Measurements from ENCODE around the gene MAP4K3. TPM values are rescaled to one million over a fixed set of nuclear protein-coding genes. Genes with fewer than 3 reads are reported as not detected.

The MAP4K3 gene
- total and polyA plus RNA-seq, 10 of the 15 experiments (the other 5 are each of a cell fraction or from before 2014, with no cell fraction given), result 0.04 to 0.95 (median 0.21) TPM; not detected in 1

DNA sequence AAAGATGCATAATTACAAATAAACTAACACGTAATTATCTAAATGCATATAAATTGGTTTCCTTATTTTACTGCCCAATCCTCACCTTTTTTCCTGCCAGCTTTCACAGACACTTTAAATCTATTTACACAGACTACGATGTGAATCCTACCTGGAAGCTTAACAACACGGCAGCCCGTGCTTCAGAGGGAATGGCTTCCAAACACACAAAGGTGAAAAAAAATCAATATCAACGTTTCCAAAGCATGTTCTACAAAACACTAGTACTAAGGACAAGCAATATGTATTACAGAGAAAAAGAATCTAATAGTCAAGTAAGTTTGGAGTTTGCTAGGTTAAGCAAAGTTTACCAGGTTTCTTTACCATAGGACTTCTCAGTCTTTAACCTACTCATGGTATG lies 4.4 kb downstream of the MAP4K3 start (continued):
- no peak for TF ChIP-seq ZBTB11 (CRISPR knock-in tag; IDR thresholded peaks at IDR 0.05)
- TF ChIP-seq BCL3 (IDR thresholded peaks at IDR 0.05; ENCODE audit: borderline replicate concordance, insufficient read depth, low read depth, low read length, poor library complexity, severe bottlenecking), result no peak
- TF ChIP-seq, protein P1, sequence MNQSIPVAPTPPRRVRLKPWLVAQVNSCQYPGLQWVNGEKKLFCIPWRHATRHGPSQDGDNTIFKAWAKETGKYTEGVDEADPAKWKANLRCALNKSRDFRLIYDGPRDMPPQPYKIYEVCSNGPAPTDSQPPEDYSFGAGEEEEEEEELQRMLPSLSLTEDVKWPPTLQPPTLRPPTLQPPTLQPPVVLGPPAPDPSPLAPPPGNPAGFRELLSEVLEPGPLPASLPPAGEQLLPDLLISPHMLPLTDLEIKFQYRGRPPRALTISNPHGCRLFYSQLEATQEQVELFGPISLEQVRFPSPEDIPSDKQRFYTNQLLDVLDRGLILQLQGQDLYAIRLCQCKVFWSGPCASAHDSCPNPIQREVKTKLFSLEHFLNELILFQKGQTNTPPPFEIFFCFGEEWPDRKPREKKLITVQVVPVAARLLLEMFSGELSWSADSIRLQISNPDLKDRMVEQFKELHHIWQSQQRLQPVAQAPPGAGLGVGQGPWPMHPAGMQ (IDR thresholded peaks at IDR 0.05; ENCODE audit: borderline replicate concordance), result no peak
- TF ChIP-seq CBX3 (IDR thresholded peaks at IDR 0.05; ENCODE audit: borderline replicate concordance, low read depth), result no peak
- TF ChIP-seq ZNF384 (IDR thresholded peaks at IDR 0.05; ENCODE audit: borderline replicate concordance, low read depth, low read length), result no peak
- TF ChIP-seq, protein P2, sequence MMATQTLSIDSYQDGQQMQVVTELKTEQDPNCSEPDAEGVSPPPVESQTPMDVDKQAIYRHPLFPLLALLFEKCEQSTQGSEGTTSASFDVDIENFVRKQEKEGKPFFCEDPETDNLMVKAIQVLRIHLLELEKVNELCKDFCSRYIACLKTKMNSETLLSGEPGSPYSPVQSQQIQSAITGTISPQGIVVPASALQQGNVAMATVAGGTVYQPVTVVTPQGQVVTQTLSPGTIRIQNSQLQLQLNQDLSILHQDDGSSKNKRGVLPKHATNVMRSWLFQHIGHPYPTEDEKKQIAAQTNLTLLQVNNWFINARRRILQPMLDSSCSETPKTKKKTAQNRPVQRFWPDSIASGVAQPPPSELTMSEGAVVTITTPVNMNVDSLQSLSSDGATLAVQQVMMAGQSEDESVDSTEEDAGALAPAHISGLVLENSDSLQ (IDR thresholded peaks at IDR 0.05), result no peak
- TF ChIP-seq E4F1 (IDR thresholded peaks at IDR 0.05; ENCODE audit: borderline replicate concordance, partially characterized antibody), result no peak
- TF ChIP-seq, protein P3, sequence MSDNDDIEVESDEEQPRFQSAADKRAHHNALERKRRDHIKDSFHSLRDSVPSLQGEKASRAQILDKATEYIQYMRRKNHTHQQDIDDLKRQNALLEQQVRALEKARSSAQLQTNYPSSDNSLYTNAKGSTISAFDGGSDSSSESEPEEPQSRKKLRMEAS (IDR thresholded peaks at IDR 0.05; ENCODE audit: low read depth, low read length), result no peak
- no peak for TF ChIP-seq MYB (IDR thresholded peaks at IDR 0.05; ENCODE audit: borderline replicate concordance, low read depth, low read length)
- TF ChIP-seq SP1 (IDR thresholded peaks at IDR 0.05; ENCODE audit: low read depth, low read length), result no peak
- no peak for TF ChIP-seq HDGF (IDR thresholded peaks at IDR 0.05)
- TF ChIP-seq NBN (IDR thresholded peaks at IDR 0.05), result no peak
- no peak for TF ChIP-seq RFX5 (IDR thresholded peaks at IDR 0.05; ENCODE audit: low read depth, low read length)
- TF ChIP-seq ZBTB4 (CRISPR knock-in tag; IDR thresholded peaks at IDR 0.05), result no peak
- TF ChIP-seq TBL1XR1 (IDR thresholded peaks at IDR 0.05; ENCODE audit: low read depth, low read length), result no peak
